ENCODE data around the gene MYO1G.

DNA sequence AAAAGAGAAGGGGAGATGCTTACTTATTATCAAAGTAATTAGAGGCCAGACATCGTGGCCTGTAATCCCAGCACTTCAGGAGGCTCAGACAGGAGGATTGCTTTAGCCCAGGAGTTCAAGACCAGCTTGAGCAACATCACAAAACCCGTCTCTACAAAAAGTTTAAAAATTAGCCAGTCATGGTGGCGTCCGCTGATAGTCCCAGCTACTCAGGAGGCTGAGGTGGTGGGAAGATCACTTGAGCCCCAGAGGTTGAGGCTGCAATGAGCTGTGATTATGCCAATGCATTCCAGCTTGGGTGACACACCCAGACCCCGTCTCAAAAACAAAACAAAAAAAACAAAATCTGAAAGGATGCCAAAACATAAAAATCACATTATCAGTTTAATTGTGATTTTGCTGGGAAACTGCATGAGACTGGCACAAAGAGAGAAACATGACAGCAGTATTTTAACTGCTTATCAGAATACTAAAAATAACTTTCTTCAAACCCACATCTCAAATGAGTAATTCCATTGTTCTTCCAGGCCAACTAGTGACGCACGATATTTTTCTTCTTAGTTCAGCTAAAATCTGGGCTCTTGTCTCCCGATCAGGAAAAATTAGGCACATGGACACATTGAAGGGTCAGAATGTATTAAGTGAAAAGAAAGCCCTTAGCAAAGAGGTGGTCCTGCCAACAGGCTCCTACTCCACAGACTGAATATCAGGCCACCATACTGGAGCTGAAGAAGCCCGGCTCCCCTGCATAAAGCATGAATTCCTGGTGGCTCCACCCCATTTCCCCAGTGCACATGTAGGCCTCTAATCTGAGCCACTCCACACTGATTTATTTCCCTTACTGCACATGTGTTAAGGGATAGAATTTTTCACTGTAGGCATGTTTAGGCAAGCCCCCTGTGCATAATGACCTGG lies 11.6 kb upstream of the MYO1G start:
- no peak for TF ChIP-seq EZH2 (IDR thresholded peaks at IDR 0.05; ENCODE audit: low read length, unreplicated experiment)
- TF ChIP-seq, protein P1, sequence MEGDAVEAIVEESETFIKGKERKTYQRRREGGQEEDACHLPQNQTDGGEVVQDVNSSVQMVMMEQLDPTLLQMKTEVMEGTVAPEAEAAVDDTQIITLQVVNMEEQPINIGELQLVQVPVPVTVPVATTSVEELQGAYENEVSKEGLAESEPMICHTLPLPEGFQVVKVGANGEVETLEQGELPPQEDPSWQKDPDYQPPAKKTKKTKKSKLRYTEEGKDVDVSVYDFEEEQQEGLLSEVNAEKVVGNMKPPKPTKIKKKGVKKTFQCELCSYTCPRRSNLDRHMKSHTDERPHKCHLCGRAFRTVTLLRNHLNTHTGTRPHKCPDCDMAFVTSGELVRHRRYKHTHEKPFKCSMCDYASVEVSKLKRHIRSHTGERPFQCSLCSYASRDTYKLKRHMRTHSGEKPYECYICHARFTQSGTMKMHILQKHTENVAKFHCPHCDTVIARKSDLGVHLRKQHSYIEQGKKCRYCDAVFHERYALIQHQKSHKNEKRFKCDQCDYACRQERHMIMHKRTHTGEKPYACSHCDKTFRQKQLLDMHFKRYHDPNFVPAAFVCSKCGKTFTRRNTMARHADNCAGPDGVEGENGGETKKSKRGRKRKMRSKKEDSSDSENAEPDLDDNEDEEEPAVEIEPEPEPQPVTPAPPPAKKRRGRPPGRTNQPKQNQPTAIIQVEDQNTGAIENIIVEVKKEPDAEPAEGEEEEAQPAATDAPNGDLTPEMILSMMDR (conservative IDR thresholded peaks at IDR 0.05; ENCODE audit: low read depth, low read length), result no peak
